Body of pancreas (tissue), 4 donors: ENCODE results near the gene SLC25A13.

Experiments
- POLR2A ChIP-seq, 3 donors: fragments of 450-650 bp; IDR thresholded peaks; one replicate each; pipeline ENCODE4 v1.6.1; 2016; ENCODE audit warnings: antibody characterized with exemption in 3 of 3, mild to moderate bottlenecking in 2 of 3
- TF ChIP-seq, protein P1 (sequence below), 7 experiments: fragments of 450-650 bp in 4 of 7; fragments of 200-600 bp in 3 of 7; sonication (generic) in 3 of 7; IDR thresholded peaks; one replicate each; pipeline ENCODE4 v1.5.1; 2016 to 2019; ENCODE audit warnings: antibody characterized with exemption in 7 of 7

DNA sequence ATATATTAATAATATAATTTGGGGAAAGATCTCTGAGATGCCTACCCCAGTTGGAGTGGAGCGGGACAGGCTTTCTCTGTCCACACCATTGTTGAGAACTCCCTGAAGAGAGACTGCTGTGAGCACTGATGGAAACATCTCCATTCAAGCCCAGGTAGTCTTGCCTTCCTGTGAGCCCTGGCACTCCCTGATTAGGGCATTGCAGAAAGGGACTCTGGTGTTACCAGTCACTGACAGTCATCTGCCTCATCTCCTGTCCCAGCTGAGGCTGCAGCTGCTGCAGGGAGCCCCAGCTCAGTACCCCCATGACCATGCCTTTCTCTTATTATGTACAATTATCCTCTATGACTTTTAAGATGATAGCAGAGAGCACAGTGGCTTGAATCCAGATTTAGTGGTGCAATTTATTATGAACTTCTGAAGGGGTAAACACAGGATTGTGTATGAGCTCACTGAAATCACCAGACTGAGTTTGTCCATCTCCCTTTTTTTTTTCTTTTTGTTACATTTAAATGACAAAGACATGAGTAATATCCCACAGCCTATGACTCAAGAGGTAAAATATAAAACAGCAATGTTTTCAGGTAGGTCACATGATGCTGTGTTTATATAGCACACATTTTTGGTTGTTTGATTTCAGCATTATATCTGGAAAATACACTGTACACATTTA lies 236.9 kb downstream of the SLC25A13 start:
- TF ChIP-seq POLR2A (IDR thresholded peaks at IDR 0.05), result no peak
- TF ChIP-seq, protein P1, sequence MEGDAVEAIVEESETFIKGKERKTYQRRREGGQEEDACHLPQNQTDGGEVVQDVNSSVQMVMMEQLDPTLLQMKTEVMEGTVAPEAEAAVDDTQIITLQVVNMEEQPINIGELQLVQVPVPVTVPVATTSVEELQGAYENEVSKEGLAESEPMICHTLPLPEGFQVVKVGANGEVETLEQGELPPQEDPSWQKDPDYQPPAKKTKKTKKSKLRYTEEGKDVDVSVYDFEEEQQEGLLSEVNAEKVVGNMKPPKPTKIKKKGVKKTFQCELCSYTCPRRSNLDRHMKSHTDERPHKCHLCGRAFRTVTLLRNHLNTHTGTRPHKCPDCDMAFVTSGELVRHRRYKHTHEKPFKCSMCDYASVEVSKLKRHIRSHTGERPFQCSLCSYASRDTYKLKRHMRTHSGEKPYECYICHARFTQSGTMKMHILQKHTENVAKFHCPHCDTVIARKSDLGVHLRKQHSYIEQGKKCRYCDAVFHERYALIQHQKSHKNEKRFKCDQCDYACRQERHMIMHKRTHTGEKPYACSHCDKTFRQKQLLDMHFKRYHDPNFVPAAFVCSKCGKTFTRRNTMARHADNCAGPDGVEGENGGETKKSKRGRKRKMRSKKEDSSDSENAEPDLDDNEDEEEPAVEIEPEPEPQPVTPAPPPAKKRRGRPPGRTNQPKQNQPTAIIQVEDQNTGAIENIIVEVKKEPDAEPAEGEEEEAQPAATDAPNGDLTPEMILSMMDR (IDR thresholded peaks at IDR 0.05), result no peak
